Measurements from ENCODE around the gene USP6NL.
A peak's percentile ranks its signal among the peaks of the same experiment; 100 is the strongest.

The USP6NL gene

GRCh38 chr10:11483201-11484148 lies 128.0 kb downstream of the USP6NL start:
- Histone ChIP-seq H3K27me3 (ENCODE audit: control insufficient read depth, insufficient read depth, low read length) (no peaks in the 10 kb centered on the region), H3K36me3 (ENCODE audit: control insufficient read depth, low read depth, low read length) (peaks cover 41% of the 10 kb centered on the region), H3K9ac (ENCODE audit: low read length) (no peak overlapping the region), H3K4me1 (ENCODE audit: control insufficient read depth, low read depth, low read length) (no peaks in the 10 kb centered on the region), H3K27ac (ENCODE audit: low read length) (no peak overlapping the region), H3K4me3 (ENCODE audit: low read length) (no peak overlapping the region), H3K9me3 (ENCODE audit: control insufficient read depth, low read depth, low read length) (no peaks in the 10 kb centered on the region)

GRCh38 chr10:11482306-11482705 lies 129.1 kb downstream of the USP6NL start:
- Histone ChIP-seq H3K4me1 (ENCODE audit: control insufficient read depth, low read depth, low read length) (no peaks in the 10 kb centered on the region), H3K36me3 (ENCODE audit: control insufficient read depth, low read depth, low read length) (peaks cover 41% of the 10 kb centered on the region), H3K27me3 (ENCODE audit: control insufficient read depth, insufficient read depth, low read length) (no peaks in the 10 kb centered on the region), H3K4me3 (ENCODE audit: low read length) (no peak overlapping the region), H3K9me3 (ENCODE audit: control insufficient read depth, low read depth, low read length) (no peaks in the 10 kb centered on the region), H3K27ac (ENCODE audit: low read length) (no peak overlapping the region), H3K9ac (ENCODE audit: low read length) (no peak overlapping the region)

DNA sequence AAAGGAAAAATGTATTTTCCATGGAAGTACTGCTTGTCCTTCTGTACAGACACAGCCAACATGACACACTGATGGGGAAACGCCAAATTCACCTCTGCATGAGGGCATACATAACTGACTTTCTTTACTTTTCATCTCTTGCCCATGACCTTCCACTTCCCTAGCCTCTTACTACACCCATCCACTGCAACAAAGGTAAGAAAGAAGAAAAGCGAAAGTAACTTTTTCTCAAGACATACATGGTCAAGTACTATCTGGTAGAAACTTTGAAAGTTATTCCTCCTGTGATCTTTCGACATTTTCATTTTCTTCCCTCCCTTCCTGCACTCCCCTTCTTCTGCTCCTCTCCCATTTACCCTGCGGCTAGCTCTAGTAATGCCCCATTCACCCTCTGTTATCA lies 130.8 kb downstream of the USP6NL start:
- Histone ChIP-seq H3K27me3 (ENCODE audit: control insufficient read depth, insufficient read depth, low read length) (no peaks in the 10 kb centered on the region), H3K27ac (ENCODE audit: low read length) (no peak overlapping the region), H3K9me3 (ENCODE audit: control insufficient read depth, low read depth, low read length) (no peaks in the 10 kb centered on the region), H3K4me3 (ENCODE audit: low read length) (no peak overlapping the region), H3K36me3 (ENCODE audit: control insufficient read depth, low read depth, low read length) (peaks cover 39% of the 10 kb centered on the region), H3K4me1 (ENCODE audit: control insufficient read depth, low read depth, low read length) (peaks cover 9% of the 10 kb centered on the region), H3K9ac (ENCODE audit: low read length) (no peak overlapping the region)

DNA sequence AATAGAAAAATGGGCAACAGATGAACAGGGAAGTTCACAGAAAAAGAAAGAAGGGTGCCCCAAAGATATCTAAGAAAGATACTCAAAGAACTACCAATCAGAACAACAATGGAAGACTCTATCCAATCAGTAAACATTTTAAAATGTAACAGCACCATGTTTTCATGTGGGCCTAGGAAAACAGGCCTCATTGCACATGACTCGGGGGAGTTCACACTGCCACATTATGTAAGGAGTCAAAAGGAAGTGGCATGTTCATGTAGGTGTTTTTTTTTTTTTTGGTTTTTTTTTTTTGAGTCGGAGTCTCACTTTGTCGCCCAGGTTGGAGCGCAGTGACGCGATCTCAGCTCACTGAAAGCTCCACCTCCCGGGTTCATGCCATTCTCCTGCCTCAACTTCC lies 132.2 kb downstream of the USP6NL start:
- no peak overlapping the region for H3K27ac ChIP-seq (ENCODE audit: low read length)
- no peaks in the 10 kb centered on the region for H3K9me3 ChIP-seq (ENCODE audit: control insufficient read depth, low read depth, low read length)
- peaks cover 28% of the 10 kb centered on the region for H3K36me3 ChIP-seq (ENCODE audit: control insufficient read depth, low read depth, low read length)
- H3K4me1 ChIP-seq (ENCODE audit: control insufficient read depth, low read depth, low read length): peaks cover 17% of the 10 kb centered on the region
- H3K4me3 ChIP-seq (ENCODE audit: low read length): no peak overlapping the region
- H3K27me3 ChIP-seq (ENCODE audit: control insufficient read depth, insufficient read depth, low read length): no peaks in the 10 kb centered on the region
- no peak overlapping the region for H3K9ac ChIP-seq (ENCODE audit: low read length)

DNA sequence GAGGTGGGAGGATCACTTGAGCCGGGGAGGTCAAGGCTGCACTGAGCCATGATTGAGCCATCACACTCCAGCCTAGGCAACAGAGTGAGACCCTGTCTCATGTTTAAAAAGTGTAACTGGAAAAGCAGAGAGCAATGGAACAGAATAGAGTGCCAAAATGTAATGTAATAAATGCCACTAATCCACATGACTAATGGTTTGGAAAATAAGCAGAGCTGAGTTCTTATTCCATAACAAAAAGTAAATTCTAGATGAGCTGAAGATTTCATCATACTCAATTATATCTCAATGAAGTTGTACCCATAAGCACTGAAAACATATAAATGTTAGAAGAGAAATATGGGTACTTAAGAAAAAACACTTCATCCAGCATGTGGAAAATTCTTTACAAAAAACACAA lies 132.6 kb downstream of the USP6NL start:
- H3K9me3 ChIP-seq (ENCODE audit: control insufficient read depth, low read depth, low read length): no peaks in the 10 kb centered on the region
- H3K27me3 ChIP-seq (ENCODE audit: control insufficient read depth, insufficient read depth, low read length): no peaks in the 10 kb centered on the region
- peaks cover 25% of the 10 kb centered on the region for H3K36me3 ChIP-seq (ENCODE audit: control insufficient read depth, low read depth, low read length)
- H3K4me3 ChIP-seq (ENCODE audit: low read length): no peak overlapping the region
- H3K9ac ChIP-seq (ENCODE audit: low read length): no peak overlapping the region
- peaks cover 21% of the 10 kb centered on the region for H3K4me1 ChIP-seq (ENCODE audit: control insufficient read depth, low read depth, low read length)
- H3K27ac ChIP-seq (ENCODE audit: low read length): no peak overlapping the region

DNA sequence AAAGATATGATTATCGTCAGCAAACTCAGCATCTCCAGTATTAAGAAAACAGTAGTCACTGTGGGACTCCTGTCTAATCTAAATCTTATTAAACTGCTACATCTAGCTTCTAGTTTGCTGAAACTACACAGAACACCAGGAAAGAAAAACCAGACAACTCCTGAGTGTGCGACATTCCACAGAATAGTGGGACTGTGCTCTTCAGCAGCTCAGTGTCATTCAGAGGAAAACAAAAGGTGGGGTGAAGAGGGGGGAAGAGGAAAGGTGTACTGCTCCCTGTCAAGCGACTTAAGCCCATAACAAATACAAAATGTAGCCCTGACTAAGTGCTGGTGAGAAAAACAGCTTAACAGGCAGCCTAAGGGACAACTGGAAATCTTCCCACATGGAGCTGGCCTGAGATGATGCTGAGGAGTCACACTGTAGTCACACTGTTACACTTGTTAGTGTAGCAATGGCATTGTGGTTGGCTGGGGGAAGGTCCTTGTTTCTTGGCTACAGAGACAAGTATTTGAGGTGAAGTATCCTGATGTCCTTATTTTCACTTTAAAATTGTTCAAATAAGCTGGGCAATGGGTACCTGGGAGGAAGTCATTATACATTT lies 135.5 kb downstream of the USP6NL start:
- H3K4me1 ChIP-seq (ENCODE audit: control insufficient read depth, low read depth, low read length): peaks cover 28% of the 10 kb centered on the region
- H3K4me3 ChIP-seq (ENCODE audit: low read length): no peak overlapping the region
- no peak overlapping the region for H3K9ac ChIP-seq (ENCODE audit: low read length)
- H3K9me3 ChIP-seq (ENCODE audit: control insufficient read depth, low read depth, low read length): no peaks in the 10 kb centered on the region
- no peaks in the 10 kb centered on the region for H3K27me3 ChIP-seq (ENCODE audit: control insufficient read depth, insufficient read depth, low read length)
- no peak overlapping the region for H3K27ac ChIP-seq (ENCODE audit: low read length)
- H3K36me3 ChIP-seq (ENCODE audit: control insufficient read depth, low read depth, low read length): peaks cover 10% of the 10 kb centered on the region

DNA sequence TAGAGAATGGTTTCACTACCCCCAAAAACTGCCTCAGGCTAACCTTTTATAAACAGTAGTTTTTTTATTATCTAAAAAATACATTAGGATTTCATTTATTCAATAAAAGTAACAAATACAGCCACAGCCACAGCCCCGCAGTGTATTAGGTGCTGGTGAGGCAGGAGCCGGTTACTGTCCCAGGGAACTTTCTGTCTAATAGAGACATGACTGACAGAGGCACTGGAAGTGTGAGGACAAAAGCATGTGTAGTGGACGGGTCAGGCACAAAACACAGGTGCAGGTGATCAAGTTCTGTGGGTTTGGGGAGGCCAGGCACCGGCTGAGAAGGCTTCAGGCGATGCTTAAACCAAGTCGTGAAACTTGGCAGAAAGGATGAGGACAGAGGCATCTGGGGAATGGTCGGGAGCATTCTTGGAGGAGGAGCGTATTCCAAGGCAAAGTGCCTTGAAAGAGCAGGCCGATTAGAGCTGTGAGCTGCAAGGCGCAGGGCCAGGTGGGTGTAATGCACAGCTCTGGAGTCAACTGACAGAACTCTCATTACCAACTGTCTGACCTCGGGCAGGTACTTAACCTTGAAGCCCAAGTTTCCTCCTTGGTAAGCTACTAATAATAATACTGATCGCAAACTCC lies 138.2 kb downstream of the USP6NL start:
- Histone ChIP-seq H3K27me3 (ENCODE audit: control insufficient read depth, insufficient read depth, low read length) (no peaks in the 10 kb centered on the region), H3K4me3 (ENCODE audit: low read length) (no peak overlapping the region), H3K27ac (ENCODE audit: low read length) (no peak overlapping the region), H3K9ac (ENCODE audit: low read length) (no peak overlapping the region), H3K4me1 (ENCODE audit: control insufficient read depth, low read depth, low read length) (peaks cover 49% of the 10 kb centered on the region), H3K36me3 (ENCODE audit: control insufficient read depth, low read depth, low read length) (no peaks in the 10 kb centered on the region), H3K9me3 (ENCODE audit: control insufficient read depth, low read depth, low read length) (no peaks in the 10 kb centered on the region)

GRCh38 chr10:11472158-11472753 lies 139.2 kb downstream of the USP6NL start:
- Histone ChIP-seq H3K27me3 (ENCODE audit: control insufficient read depth, insufficient read depth, low read length) (no peaks in the 10 kb centered on the region), H3K9ac (ENCODE audit: low read length) (no peak overlapping the region), H3K36me3 (ENCODE audit: control insufficient read depth, low read depth, low read length) (no peaks in the 10 kb centered on the region), H3K9me3 (ENCODE audit: control insufficient read depth, low read depth, low read length) (no peaks in the 10 kb centered on the region), H3K27ac (ENCODE audit: low read length) (no peak overlapping the region), H3K4me1 (ENCODE audit: control insufficient read depth, low read depth, low read length) (peaks cover 52% of the 10 kb centered on the region), H3K4me3 (ENCODE audit: low read length) (no peak overlapping the region)

GRCh38 chr10:11469575-11470391 lies 141.7 kb downstream of the USP6NL start:
- peak overlapping the region; percentile 36 for H3K4me3 ChIP-seq (ENCODE audit: low read length)
- no peaks in the 10 kb centered on the region for H3K27me3 ChIP-seq (ENCODE audit: control insufficient read depth, insufficient read depth, low read length)
- no peaks in the 10 kb centered on the region for H3K9me3 ChIP-seq (ENCODE audit: control insufficient read depth, low read depth, low read length)
- peak overlapping the region; percentile 4 for H3K27ac ChIP-seq (ENCODE audit: low read length)
- peaks cover 5% of the 10 kb centered on the region for H3K36me3 ChIP-seq (ENCODE audit: control insufficient read depth, low read depth, low read length)
- no peak overlapping the region for H3K9ac ChIP-seq (ENCODE audit: low read length)
- H3K4me1 ChIP-seq (ENCODE audit: control insufficient read depth, low read depth, low read length): peaks cover 39% of the 10 kb centered on the region

- Histone ChIP-seq H3K4me1 (ENCODE audit: control insufficient read depth, low read depth, low read length) (peaks cover 25% of the 10 kb centered on the region), H3K4me3 (ENCODE audit: low read length) (no peak overlapping the region), H3K9ac (ENCODE audit: low read length) (no peak overlapping the region), H3K36me3 (ENCODE audit: control insufficient read depth, low read depth, low read length) (peaks cover 14% of the 10 kb centered on the region), H3K9me3 (ENCODE audit: control insufficient read depth, low read depth, low read length) (no peaks in the 10 kb centered on the region), H3K27me3 (ENCODE audit: control insufficient read depth, insufficient read depth, low read length) (no peaks in the 10 kb centered on the region), H3K27ac (ENCODE audit: low read length) (no peak overlapping the region)
These were observed 143.2 kb downstream of the USP6NL start for GRCh38 chr10:11468126-11468742.

All from iPS-18a (cell line).